HepG2 (cell line): Measurements from ENCODE around the gene IQSEC1. TPM values are rescaled to one million over a fixed set of nuclear protein-coding genes. Genes with fewer than 3 reads are reported as not detected.

Experiments
- ATAC-seq: fragments of 200-7000 bp; cut with Tn5 transposase; 3 replicates; pipeline ENCODE4 v1.9.1; 2020; ENCODE audit warnings: mild to moderate bottlenecking, moderate library complexity
- BruUV-seq: library from RNA; stranded (reverse); fragments of 400-500 nt; replicated peaks from 2 replicates; lab custom pipeline; 2021; lab: Mats Ljungman, UMichigan
- CTCF ChIA-PET: fragments of 300-600 bp; formaldehyde crosslinking; extraction: SDS; loops from one replicate; lab custom pipeline; 2021; ENCODE audit warnings: low total read pairs, inconsistent platforms, low intra/inter-chr PET ratio; lab: Yijun Ruan, JAX
- POLR2A ChIA-PET: fragments of 350-600 bp; sonication (Branson Sonifier 250); formaldehyde crosslinking; loops from one replicate; lab custom pipeline; 2020; ENCODE audit warnings: antibody characterized with exemption, inconsistent platforms; lab: Yijun Ruan, JAX
- DNase-seq: peaks from one replicate; pipeline ENCODE4 v3.0.0-alpha.2; 2015; ENCODE audit warnings: low spot score
- FAIRE-seq: peaks from 3 replicates; lab custom pipeline; 2011; peaks lifted over from hg19 to GRCh38; lab: Jason Lieb, UNC
- H2AFZ ChIP-seq: one replicate; pipeline ENCODE4 v1.6.1; 2011; ENCODE audit warnings: low read length, inconsistent platforms
- H3K27ac ChIP-seq: fragments of 300-600 bp; 3 replicates; pipeline ENCODE4 v1.8.0; 2011; ENCODE audit warnings: mixed run types, mild to moderate bottlenecking, mixed read lengths, low read length, inconsistent platforms; ENCODE audit not compliant: insufficient read depth; ENCODE audit errors: extremely low read length
- H3K27me3 ChIP-seq, 2 experiments: fragments of 200-600 bp in 1 of 2; 2 replicates in 1 of 2; 3 replicates in 1 of 2; pipeline versions ENCODE4 v1.6.0 to v1.8.0; 2011; ENCODE audit warnings: low read length in 2 of 2, mild to moderate bottlenecking in 2 of 2, moderate library complexity in 2 of 2, inconsistent platforms in 1 of 2; ENCODE audit not compliant: insufficient read depth in 2 of 2, control insufficient read depth in 1 of 2
- H3K36me3 ChIP-seq, 2 experiments: fragments of 200-600 bp in 1 of 2; replicated peaks in 1 of 2; 2 replicates in 1 of 2; 3 replicates in 1 of 2; pipeline versions ENCODE4 v1.5.1 to v1.8.0; 2011; ENCODE audit warnings: low read length in 2 of 2, inconsistent platforms in 1 of 2; ENCODE audit not compliant: insufficient read depth in 2 of 2, control insufficient read depth in 1 of 2
- H3K4me1 ChIP-seq: 2 replicates; pipeline ENCODE4 v1.5.1; 2012; ENCODE audit warnings: low read length, inconsistent platforms; ENCODE audit not compliant: insufficient read depth
- H3K4me2 ChIP-seq: 2 replicates; pipeline ENCODE4 v1.6.0; 2011; ENCODE audit warnings: low read depth, low read length, inconsistent platforms
- H3K4me3 ChIP-seq, 3 experiments: fragments of 200-600 bp in 1 of 3; sonication (generic), shearing (Covaris generic) in 1 of 3; replicated peaks in 1 of 3; 2 replicates each; pipeline ENCODE4 v1.5.1; 2011 to 2016; ENCODE audit warnings: low read length in 3 of 3, inconsistent platforms in 2 of 3, low read depth in 2 of 3, mild to moderate bottlenecking in 2 of 3, control low read depth in 1 of 3, mixed read lengths in 1 of 3; ENCODE audit not compliant: insufficient read depth in 1 of 3
- H3K79me2 ChIP-seq: one replicate; pipeline ENCODE4 v1.6.1; 2011; ENCODE audit warnings: low read length, inconsistent platforms; ENCODE audit not compliant: insufficient read depth
- H3K9ac ChIP-seq: 2 replicates; pipeline ENCODE4 v1.6.0; 2011; ENCODE audit warnings: mild to moderate bottlenecking, low read depth, low read length, inconsistent platforms; ENCODE audit not compliant: insufficient read depth
- H3K9me3 ChIP-seq: 2 replicates; pipeline ENCODE4 v1.5.1; 2012; ENCODE audit warnings: mild to moderate bottlenecking, low read length
- H4K20me1 ChIP-seq: 2 replicates; pipeline ENCODE4 v1.6.0; 2011; ENCODE audit warnings: inconsistent platforms, mild to moderate bottlenecking, low read length, moderate library complexity; ENCODE audit not compliant: insufficient read depth
- CENPT ChIP-seq: sonication (generic); formaldehyde crosslinking; IDR thresholded peaks from 2 replicates; pipeline ENCODE4 v1.8.0; 2022; ENCODE audit warnings: low read depth, mild to moderate bottlenecking, moderate library complexity, missing genetic modification reagents
- FOXO1 ChIP-seq: sonication (generic); formaldehyde crosslinking; IDR thresholded peaks from 2 replicates; pipeline ENCODE4 v1.4.0; 2020; ENCODE audit warnings: missing genetic modification reagents
- KLF9 ChIP-seq: IDR thresholded peaks from 2 replicates; pipeline ENCODE4 v1.6.1; 2016; ENCODE audit warnings: low read depth
- MAFF ChIP-seq: IDR thresholded peaks from 2 replicates; pipeline ENCODE4 v1.6.1; 2011; ENCODE audit warnings: low read depth, low read length, improper control_type of control experiment
- SIN3B ChIP-seq: fragments of 150-350 bp; IDR thresholded peaks from 2 replicates; pipeline ENCODE4 v1.6.1; 2014; ENCODE audit warnings: low read length
- ZNF160 ChIP-seq: sonication (generic); formaldehyde crosslinking; IDR thresholded peaks from 2 replicates; pipeline ENCODE4 v1.8.0; 2022; ENCODE audit warnings: mild to moderate bottlenecking, inconsistent platforms, missing genetic modification reagents
- ZSCAN22 ChIP-seq: sonication (generic); formaldehyde crosslinking; IDR thresholded peaks from 2 replicates; pipeline ENCODE4 v1.4.0; 2020; ENCODE audit warnings: mild to moderate bottlenecking, missing genetic modification reagents
- WGBS: methylation state at CpG from one replicate; pipeline ENCODE4 v1.1.6; 2017; ENCODE audit warnings: low lambda C conversion rate; 5-methylcytosine and 5-hydroxymethylcytosine counted together
- in situ Hi-C: cut with HindIII; loops from 2 replicates; pipeline ENCODE4 v1.10.0; 2017; ENCODE audit warnings: low pct_unique_long_range_greater_than_20kb; ENCODE audit not compliant: extremely low pct_ligation_motif_present
- intact Hi-C: fragments of 100-400 bp; cut with micrococcal nuclease; formaldehyde crosslinking; loops from one replicate; pipeline ENCODE4 v1.10.0; 2022; ENCODE audit not compliant: unreplicated experiment
- polyA plus RNA-seq, 8 experiments: library from polyadenylated mRNA; depleted of rRNA in 3 of 8; stranded (reverse) in 7 of 8; unstranded in 1 of 8; fragments of >200 nt; fragmentation: Illumina TruSeq in 4 of 8; extraction: Trizol in 4 of 8; gene quantifications; 2 replicates each; pipeline versions ENCODE4 v1.2.1 to v1.2.3, GENCODE V29; 2011 to 2016; ENCODE audit warnings: low read depth in 4 of 8, missing spikeins in 1 of 8, mixed read lengths in 1 of 8; ENCODE audit not compliant: insufficient read depth in 1 of 8
- total RNA-seq, 5 experiments: library from RNA; depleted of rRNA; stranded (reverse); fragments of >200 nt; fragmentation: Illumina TruSeq; extraction: Trizol; gene quantifications; 2 replicates each; pipeline ENCODE4 v1.2.3, GENCODE V29; 2016; ENCODE audit warnings: low read depth in 1 of 5
- TF ChIP-seq, protein P1 (sequence below): sonication (generic); formaldehyde crosslinking; IDR thresholded peaks from 2 replicates; pipeline ENCODE4 v1.8.1; 2023; ENCODE audit warnings: mild to moderate bottlenecking, inconsistent platforms, moderate library complexity, missing genetic modification reagents, borderline replicate concordance
- TF ChIP-seq, protein P2 (sequence below): sonication (generic); formaldehyde crosslinking; conservative IDR thresholded peaks from 2 replicates; pipeline ENCODE4 v1.4.0; 2020; ENCODE audit warnings: missing genetic modification reagents
- TF ChIP-seq, protein P3 (sequence below): sonication (generic); formaldehyde crosslinking; IDR thresholded peaks from 2 replicates; pipeline ENCODE4 v1.4.0; 2020; ENCODE audit warnings: missing genetic modification reagents, borderline replicate concordance
- TF ChIP-seq, protein P4 (sequence below): IDR thresholded peaks from 2 replicates; pipeline ENCODE4 v1.6.1; 2012; ENCODE audit warnings: low read length, improper control_type of control experiment

The IQSEC1 gene
- total and polyA plus RNA-seq, 2 of the 13 experiments (the other 11 are each of a cell fraction or from before 2014, with no cell fraction given): 17.4 to 20.2 TPM

DNA sequence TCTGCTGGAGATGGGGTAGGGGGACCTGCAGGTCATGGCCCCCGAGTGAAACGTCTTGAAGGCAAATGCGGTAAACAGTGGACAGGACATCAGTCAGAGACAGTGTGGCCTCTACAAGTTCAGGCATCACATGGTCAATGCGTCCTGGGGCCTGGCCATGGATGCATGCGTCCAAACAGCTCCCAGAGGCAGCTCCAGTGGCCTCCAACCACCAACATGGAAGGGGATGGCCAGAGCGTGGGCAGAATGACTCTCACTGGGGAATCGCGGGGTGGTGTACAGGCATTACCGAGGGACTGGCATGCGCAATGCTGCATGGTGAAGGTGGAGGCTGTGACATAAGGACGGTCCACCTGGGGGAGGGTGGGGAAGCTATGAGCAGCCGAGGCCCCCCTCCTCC is 35.6 kb upstream of the IQSEC1 start:
- POLR2A ChIA-PET: no interaction called here
- Histone ChIP-seq H3K27me3 (no peaks in the 10 kb centered on the region), H2AFZ (no peak overlapping the region), H3K4me1 (peaks cover 39% of the 10 kb centered on the region), H3K27ac (no peak overlapping the region), H3K36me3 (0 out of 5 replicates have a peak, but pooled peaks cover 0 to 1% of the 10 kb centered on the region in 2 experiments), H4K20me1 (peaks cover 16% of the 10 kb centered on the region; the same call in 1 of the 2 replicates), H3K4me3 (no peak overlapping the region), H3K4me2 (no peak overlapping the region), H3K79me2 (no peaks in the 10 kb centered on the region), H3K9ac (no peak overlapping the region)
- intact Hi-C loops: no loop called here
- FAIRE-seq: no peak
- 98% methylated on average over 12 of the region's 12 CpGs for WGBS
- in situ Hi-C loops: no loop called here
- DNase-seq: no peak
- no TSS peak for BruUV-seq
- TF ChIP-seq SIN3B (no peak), ZSCAN22 (CRISPR knock-in tag) (no peak), FOXO1 (CRISPR knock-in tag) (no peak), MAFF (no peak), KLF9 (CRISPR knock-in tag) (no peak), CENPT (CRISPR knock-in tag) (no peak), ZNF160 (CRISPR knock-in tag) (no peak)
- TF ChIP-seq, protein P1, sequence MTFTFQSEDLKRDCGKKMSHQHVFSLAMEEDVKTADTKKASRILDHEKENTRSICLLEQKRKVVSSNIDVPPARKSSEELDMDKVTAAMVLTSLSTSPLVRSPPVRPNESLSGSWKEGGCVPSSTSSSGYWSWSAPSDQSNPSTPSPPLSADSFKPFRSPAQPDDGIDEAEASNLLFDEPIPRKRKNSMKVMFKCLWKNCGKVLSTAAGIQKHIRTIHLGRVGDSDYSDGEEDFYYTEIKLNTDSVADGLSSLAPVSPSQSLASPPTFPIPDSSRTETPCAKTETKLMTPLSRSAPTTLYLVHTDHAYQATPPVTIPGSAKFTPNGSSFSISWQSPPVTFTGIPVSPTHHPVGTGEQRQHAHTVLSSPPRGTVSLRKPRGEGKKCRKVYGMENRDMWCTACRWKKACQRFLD (CRISPR knock-in tag): no peak
- TF ChIP-seq, protein P2, sequence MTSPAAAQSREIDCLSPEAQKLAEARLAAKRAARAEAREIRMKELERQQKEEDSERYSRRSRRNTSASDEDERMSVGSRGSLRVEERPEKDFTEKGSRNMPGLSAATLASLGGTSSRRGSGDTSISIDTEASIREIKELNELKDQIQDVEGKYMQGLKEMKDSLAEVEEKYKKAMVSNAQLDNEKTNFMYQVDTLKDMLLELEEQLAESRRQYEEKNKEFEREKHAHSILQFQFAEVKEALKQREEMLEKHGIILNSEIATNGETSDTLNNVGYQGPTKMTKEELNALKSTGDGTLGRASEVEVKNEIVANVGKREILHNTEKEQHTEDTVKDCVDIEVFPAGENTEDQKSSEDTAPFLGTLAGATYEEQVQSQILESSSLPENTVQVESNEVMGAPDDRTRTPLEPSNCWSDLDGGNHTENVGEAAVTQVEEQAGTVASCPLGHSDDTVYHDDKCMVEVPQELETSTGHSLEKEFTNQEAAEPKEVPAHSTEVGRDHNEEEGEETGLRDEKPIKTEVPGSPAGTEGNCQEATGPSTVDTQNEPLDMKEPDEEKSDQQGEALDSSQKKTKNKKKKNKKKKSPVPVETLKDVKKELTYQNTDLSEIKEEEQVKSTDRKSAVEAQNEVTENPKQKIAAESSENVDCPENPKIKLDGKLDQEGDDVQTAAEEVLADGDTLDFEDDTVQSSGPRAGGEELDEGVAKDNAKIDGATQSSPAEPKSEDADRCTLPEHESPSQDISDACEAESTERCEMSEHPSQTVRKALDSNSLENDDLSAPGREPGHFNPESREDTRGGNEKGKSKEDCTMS (CRISPR knock-in tag): no peak
- TF ChIP-seq, protein P3, sequence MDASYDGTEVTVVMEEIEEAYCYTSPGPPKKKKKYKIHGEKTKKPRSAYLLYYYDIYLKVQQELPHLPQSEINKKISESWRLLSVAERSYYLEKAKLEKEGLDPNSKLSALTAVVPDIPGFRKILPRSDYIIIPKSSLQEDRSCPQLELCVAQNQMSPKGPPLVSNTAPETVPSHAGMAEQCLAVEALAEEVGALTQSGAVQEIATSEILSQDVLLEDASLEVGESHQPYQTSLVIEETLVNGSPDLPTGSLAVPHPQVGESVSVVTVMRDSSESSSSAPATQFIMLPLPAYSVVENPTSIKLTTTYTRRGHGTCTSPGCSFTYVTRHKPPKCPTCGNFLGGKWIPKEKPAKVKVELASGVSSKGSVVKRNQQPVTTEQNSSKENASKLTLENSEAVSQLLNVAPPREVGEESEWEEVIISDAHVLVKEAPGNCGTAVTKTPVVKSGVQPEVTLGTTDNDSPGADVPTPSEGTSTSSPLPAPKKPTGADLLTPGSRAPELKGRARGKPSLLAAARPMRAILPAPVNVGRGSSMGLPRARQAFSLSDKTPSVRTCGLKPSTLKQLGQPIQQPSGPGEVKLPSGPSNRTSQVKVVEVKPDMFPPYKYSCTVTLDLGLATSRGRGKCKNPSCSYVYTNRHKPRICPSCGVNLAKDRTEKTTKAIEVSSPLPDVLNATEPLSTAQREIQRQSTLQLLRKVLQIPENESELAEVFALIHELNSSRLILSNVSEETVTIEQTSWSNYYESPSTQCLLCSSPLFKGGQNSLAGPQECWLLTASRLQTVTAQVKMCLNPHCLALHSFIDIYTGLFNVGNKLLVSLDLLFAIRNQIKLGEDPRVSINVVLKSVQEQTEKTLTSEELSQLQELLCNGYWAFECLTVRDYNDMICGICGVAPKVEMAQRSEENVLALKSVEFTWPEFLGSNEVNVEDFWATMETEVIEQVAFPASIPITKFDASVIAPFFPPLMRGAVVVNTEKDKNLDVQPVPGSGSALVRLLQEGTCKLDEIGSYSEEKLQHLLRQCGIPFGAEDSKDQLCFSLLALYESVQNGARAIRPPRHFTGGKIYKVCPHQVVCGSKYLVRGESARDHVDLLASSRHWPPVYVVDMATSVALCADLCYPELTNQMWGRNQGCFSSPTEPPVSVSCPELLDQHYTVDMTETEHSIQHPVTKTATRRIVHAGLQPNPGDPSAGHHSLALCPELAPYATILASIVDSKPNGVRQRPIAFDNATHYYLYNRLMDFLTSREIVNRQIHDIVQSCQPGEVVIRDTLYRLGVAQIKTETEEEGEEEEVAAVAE (CRISPR knock-in tag): no peak
- TF ChIP-seq, protein P4, sequence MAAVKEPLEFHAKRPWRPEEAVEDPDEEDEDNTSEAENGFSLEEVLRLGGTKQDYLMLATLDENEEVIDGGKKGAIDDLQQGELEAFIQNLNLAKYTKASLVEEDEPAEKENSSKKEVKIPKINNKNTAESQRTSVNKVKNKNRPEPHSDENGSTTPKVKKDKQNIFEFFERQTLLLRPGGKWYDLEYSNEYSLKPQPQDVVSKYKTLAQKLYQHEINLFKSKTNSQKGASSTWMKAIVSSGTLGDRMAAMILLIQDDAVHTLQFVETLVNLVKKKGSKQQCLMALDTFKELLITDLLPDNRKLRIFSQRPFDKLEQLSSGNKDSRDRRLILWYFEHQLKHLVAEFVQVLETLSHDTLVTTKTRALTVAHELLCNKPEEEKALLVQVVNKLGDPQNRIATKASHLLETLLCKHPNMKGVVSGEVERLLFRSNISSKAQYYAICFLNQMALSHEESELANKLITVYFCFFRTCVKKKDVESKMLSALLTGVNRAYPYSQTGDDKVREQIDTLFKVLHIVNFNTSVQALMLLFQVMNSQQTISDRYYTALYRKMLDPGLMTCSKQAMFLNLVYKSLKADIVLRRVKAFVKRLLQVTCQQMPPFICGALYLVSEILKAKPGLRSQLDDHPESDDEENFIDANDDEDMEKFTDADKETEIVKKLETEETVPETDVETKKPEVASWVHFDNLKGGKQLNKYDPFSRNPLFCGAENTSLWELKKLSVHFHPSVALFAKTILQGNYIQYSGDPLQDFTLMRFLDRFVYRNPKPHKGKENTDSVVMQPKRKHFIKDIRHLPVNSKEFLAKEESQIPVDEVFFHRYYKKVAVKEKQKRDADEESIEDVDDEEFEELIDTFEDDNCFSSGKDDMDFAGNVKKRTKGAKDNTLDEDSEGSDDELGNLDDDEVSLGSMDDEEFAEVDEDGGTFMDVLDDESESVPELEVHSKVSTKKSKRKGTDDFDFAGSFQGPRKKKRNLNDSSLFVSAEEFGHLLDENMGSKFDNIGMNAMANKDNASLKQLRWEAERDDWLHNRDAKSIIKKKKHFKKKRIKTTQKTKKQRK: no peak
- TF ChIP-seq, all 625 proteins: peak for 0
- no peaks in the 10 kb centered on the region for H3K9me3 ChIP-seq
- ATAC-seq: no peak
- CTCF ChIA-PET: no interaction called here
